Activated T-cell treated with anti-CD3 and anti-CD28 coated beads, Interleukin-2, amount 50 U/mL, for 72 hours (primary cell): ENCODE data around the gene PDS5A. TPM values are rescaled to one million over a fixed set of nuclear protein-coding genes. Genes with fewer than 3 reads are reported as not detected.
"Not testable (repeated sequence)": the region's sequence is repeated elsewhere in the genome, so short reads cannot be mapped to it uniquely, and the experiment has no call there.

ENCODE experiments used
- ATAC-seq, 2 donors: fragments of 150-1000 bp; cut with Tn5 transposase; replicated peaks in 1 of 2; 2 replicates each; pipeline ENCODE4 v1.10.0; 2021; ENCODE audit warnings: moderate library complexity in 2 of 2, mild to moderate bottlenecking in 1 of 2
- DNase-seq, 2 donors: peaks; one replicate each; pipeline ENCODE4 v3.0.0; 2021 to 2022; ENCODE audit warnings: mixed read lengths in 1 of 2
- H3K27ac Mint-ChIP-seq: one replicate; pipeline ENCODE4 v1.8.0; 2022; ENCODE audit warnings: mild to moderate bottlenecking, moderate library complexity, mixed read lengths
- H3K27me3 Mint-ChIP-seq: one replicate; pipeline ENCODE4 v1.8.0; 2022; ENCODE audit warnings: low read depth, mixed read lengths
- H3K36me3 Mint-ChIP-seq, 2 donors: one replicate each; pipeline ENCODE4 v1.8.0; 2022; ENCODE audit warnings: mixed read lengths in 2 of 2, mild to moderate bottlenecking in 1 of 2; ENCODE audit not compliant: insufficient read depth in 2 of 2
- H3K4me1 Mint-ChIP-seq: one replicate; pipeline ENCODE4 v1.8.0; 2022; ENCODE audit warnings: low read depth, mixed read lengths
- H3K4me3 Mint-ChIP-seq, 2 donors: one replicate each; pipeline ENCODE4 v1.8.0; 2022; ENCODE audit warnings: mild to moderate bottlenecking in 2 of 2, mixed read lengths in 2 of 2, moderate library complexity in 2 of 2
- H3K9me3 Mint-ChIP-seq, 2 donors: one replicate each; pipeline ENCODE4 v1.8.0; 2022; ENCODE audit warnings: mixed read lengths in 2 of 2
- total RNA-seq, 2 donors: library from RNA; stranded (reverse); gene quantifications; one replicate each; pipeline ENCODE4 v1.2.3, GENCODE V29; 2022

The PDS5A gene
- total RNA-seq, 2 donors from 2014 or later = 111 to 128 TPM

- Mint-ChIP-seq H3K9me3 (no peaks in the 10 kb centered on the region), H3K4me3 (peak overlapping the region; percentile 53 to 58), H3K27me3 (no peaks in the 10 kb centered on the region), H3K36me3 (peaks cover 4 to 13% of the 10 kb centered on the region in 2 donors), H3K27ac (peak overlapping the region; percentile 76), H3K4me1 (peaks cover 25% of the 10 kb centered on the region)
- DNase-seq = no peak
- ATAC-seq = no peak
These were observed 1.2 kb upstream of the PDS5A start for GRCh38 chr4:39978904-39979303.

- DNase-seq = no peak
- no peak for ATAC-seq
- H3K4me3 Mint-ChIP-seq = peak overlapping the region; percentile 92 to 94
- H3K9me3 Mint-ChIP-seq = no peaks in the 10 kb centered on the region
- peaks cover 8 to 18% of the 10 kb centered on the region in 2 donors for H3K36me3 Mint-ChIP-seq
- H3K27me3 Mint-ChIP-seq = no peaks in the 10 kb centered on the region
- H3K27ac Mint-ChIP-seq = peak overlapping the region; percentile 97
- H3K4me1 Mint-ChIP-seq = peaks cover 30% of the 10 kb centered on the region
These were observed 666 bp upstream of the PDS5A start for GRCh38 chr4:39978378-39978775.

- no peaks in the 10 kb centered on the region for H3K9me3 Mint-ChIP-seq
- H3K4me3 Mint-ChIP-seq = peak overlapping the region; percentile 95
- H3K4me1 Mint-ChIP-seq = peaks cover 35% of the 10 kb centered on the region
- peak; percentile 58 to 60 for DNase-seq
- H3K36me3 Mint-ChIP-seq = peaks cover 8 to 23% of the 10 kb centered on the region in 2 donors
- ATAC-seq = peak; percentile 17 to 18
- no peaks in the 10 kb centered on the region for H3K27me3 Mint-ChIP-seq
- peak overlapping the region; percentile 97 for H3K27ac Mint-ChIP-seq
These were observed 694 bp downstream of the PDS5A start for GRCh38 chr4:39976945-39977488.

DNA sequence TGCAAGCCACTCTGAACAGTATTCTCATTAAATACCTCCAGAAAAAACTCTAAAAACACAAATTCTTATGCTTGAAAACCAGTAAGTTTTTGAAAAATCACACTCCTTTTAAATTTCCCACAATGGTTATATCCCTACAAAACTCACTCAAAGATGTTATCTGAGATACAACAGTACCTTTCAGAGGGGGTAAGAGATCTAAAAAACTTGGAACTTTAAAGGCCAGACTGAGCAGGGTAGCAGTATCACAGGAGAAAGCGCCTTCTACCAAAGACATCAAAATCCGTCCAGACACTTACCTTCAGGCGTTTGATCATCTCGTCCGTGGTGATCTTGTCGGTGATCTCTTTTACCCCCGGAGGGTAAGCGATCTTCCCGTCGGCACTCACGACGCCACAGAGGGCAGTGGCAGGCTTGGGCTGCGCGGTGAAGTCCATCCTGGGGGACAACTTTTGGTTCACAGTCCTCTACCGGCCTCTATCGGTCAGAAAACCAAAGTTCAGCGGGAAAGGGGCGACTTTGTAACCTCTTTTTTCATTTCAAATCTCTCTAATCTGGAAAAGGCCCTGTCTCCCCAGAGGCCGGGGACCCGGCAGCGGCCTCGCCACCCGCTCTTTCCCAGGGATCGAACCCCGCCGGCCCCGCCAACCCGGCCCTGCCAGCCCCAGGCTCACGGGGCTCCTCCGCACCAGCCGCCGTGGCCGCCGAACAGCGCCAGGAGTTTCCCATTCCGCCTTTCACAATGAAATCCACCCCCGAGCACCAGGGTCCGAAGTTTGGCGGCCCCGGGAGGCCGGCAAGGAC lies 1.4 kb downstream of the PDS5A start:
- DNase-seq (peak; percentile 75 to 80), ATAC-seq (peak; percentile 35 to 44)
- H3K4me3 Mint-ChIP-seq = peak overlapping the region; percentile 95
- peaks cover 8 to 26% of the 10 kb centered on the region in 2 donors for H3K36me3 Mint-ChIP-seq
- H3K27me3 Mint-ChIP-seq = no peaks in the 10 kb centered on the region
- H3K4me1 Mint-ChIP-seq = peaks cover 35% of the 10 kb centered on the region
- H3K27ac Mint-ChIP-seq = peak overlapping the region; percentile 97
- H3K9me3 Mint-ChIP-seq = no peaks in the 10 kb centered on the region

DNA sequence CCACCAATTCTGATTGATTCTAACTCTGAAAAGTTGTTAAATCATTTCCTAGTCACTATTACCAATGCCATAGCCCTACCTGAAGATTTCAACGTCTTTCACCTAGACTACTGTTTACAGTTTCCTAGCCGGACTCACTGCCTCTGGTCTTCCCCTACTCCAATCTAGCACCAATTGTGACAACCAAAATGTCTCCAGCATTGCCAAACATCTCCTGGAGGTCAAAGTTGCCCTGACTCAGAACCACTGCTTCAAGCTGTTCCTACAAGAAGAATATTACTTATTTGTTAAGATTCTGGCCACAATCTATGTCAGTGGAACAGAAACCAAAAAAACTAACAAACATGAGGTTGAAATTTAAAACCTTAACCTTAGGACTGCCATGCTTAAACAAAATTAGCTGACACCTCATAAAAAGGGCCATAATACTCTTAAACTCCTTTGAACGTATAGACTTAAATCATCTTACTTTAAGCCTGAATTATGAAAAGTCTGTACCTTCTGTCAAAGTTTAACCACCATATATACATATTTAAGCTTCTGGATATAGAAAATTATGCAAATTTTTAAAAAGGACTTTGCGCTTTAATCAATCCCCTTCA lies 2.1 kb downstream of the PDS5A start:
- Mint-ChIP-seq H3K36me3 (peaks cover 8 to 28% of the 10 kb centered on the region in 2 donors), H3K4me1 (peaks cover 41% of the 10 kb centered on the region), H3K27ac (peak overlapping the region; percentile 97), H3K9me3 (no peaks in the 10 kb centered on the region), H3K27me3 (no peaks in the 10 kb centered on the region), H3K4me3 (peak overlapping the region; percentile 95)
- no peak for DNase-seq
- no peak for ATAC-seq

GRCh38 chr4:39973052-39973451 lies 4.7 kb downstream of the PDS5A start:
- Mint-ChIP-seq H3K4me1 (peaks cover 51% of the 10 kb centered on the region), H3K36me3 (peaks cover 8 to 29% of the 10 kb centered on the region in 2 donors), H3K27ac (peak overlapping the region; percentile 17), H3K4me3 (peak overlapping the region in 1 of 2 donors; percentile 58)
- not testable (repeated sequence) for H3K9me3 Mint-ChIP-seq, ATAC-seq, DNase-seq, H3K27me3 Mint-ChIP-seq

GRCh38 chr4:39970671-39971640 lies 6.8 kb downstream of the PDS5A start:
- peaks cover 50% of the 10 kb centered on the region for H3K4me1 Mint-ChIP-seq
- no peaks in the 10 kb centered on the region for H3K27me3 Mint-ChIP-seq
- H3K27ac Mint-ChIP-seq = peak overlapping the region; percentile 93
- peak in 1 of 2 donors; percentile 20 for ATAC-seq
- H3K4me3 Mint-ChIP-seq = peak overlapping the region; percentile 51 to 54
- H3K36me3 Mint-ChIP-seq = peaks cover 7 to 28% of the 10 kb centered on the region in 2 donors
- no peak for DNase-seq
- no peaks in the 10 kb centered on the region for H3K9me3 Mint-ChIP-seq

- DNase-seq (no peak), ATAC-seq (no peak)
- Mint-ChIP-seq H3K4me1 (peaks cover 40% of the 10 kb centered on the region), H3K36me3 (peaks cover 1 to 16% of the 10 kb centered on the region in 2 donors), H3K27ac (peak overlapping the region; percentile 74), H3K27me3 (no peaks in the 10 kb centered on the region), H3K9me3 (no peaks in the 10 kb centered on the region), H3K4me3 (no peak overlapping the region)
These were observed 14.1 kb downstream of the PDS5A start for GRCh38 chr4:39963656-39964055.

GRCh38 chr4:39961311-39961877 lies 16.3 kb downstream of the PDS5A start:
- no peak for ATAC-seq
- Mint-ChIP-seq H3K4me3 (no peak overlapping the region), H3K4me1 (peaks cover 42% of the 10 kb centered on the region), H3K27me3 (no peaks in the 10 kb centered on the region), H3K36me3 (peaks cover 1 to 16% of the 10 kb centered on the region in 2 donors), H3K27ac (no peak overlapping the region), H3K9me3 (no peaks in the 10 kb centered on the region)
- DNase-seq = no peak

- no peaks in the 10 kb centered on the region for H3K27me3 Mint-ChIP-seq
- peaks cover 61% of the 10 kb centered on the region for H3K4me1 Mint-ChIP-seq
- H3K27ac Mint-ChIP-seq = peak overlapping the region; percentile 52
- ATAC-seq (no peak), DNase-seq (no peak)
- peaks cover 0 to 9% of the 10 kb centered on the region in 2 donors for H3K36me3 Mint-ChIP-seq
- H3K9me3 Mint-ChIP-seq = no peaks in the 10 kb centered on the region
- no peak overlapping the region for H3K4me3 Mint-ChIP-seq
These were observed 26.7 kb downstream of the PDS5A start for GRCh38 chr4:39950861-39951481.

DNA sequence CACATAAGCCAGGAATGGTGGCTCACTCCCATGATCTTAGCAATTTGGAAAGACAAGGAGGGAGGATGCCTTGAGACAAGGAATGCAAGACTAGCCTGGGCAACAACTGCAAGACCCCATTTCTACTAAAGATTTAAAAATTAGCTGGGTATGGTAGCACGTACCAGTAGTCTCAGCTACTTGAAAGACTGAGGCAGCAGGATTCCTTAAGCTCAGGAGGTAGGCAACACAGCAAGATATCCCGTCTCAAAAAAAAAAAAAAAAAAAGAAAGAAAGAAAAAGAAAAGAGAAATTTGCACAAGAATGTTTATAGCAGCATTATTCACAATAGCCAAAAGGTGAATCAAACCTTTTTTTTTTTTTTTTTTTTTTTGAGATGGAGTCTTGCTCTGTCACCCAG lies 29.7 kb downstream of the PDS5A start:
- ATAC-seq = no peak
- DNase-seq = no peak
- Mint-ChIP-seq H3K4me1 (peaks cover 63% of the 10 kb centered on the region), H3K9me3 (no peaks in the 10 kb centered on the region), H3K36me3 (peaks cover 0 to 3% of the 10 kb centered on the region in 2 donors), H3K27ac (no peak overlapping the region), H3K4me3 (no peak overlapping the region), H3K27me3 (no peaks in the 10 kb centered on the region)

- no peak overlapping the region for H3K4me3 Mint-ChIP-seq
- DNase-seq (no peak), ATAC-seq (no peak)
- no peaks in the 10 kb centered on the region for H3K27me3 Mint-ChIP-seq
- H3K27ac Mint-ChIP-seq = peak overlapping the region; percentile 67
- H3K4me1 Mint-ChIP-seq = peaks cover 62% of the 10 kb centered on the region
- H3K36me3 Mint-ChIP-seq = peaks cover 0 to 3% of the 10 kb centered on the region in 2 donors
- no peaks in the 10 kb centered on the region for H3K9me3 Mint-ChIP-seq
These were observed 30.3 kb downstream of the PDS5A start for GRCh38 chr4:39947417-39947816.
